ENCODE data around the gene FDPS.
"Not testable (repeated sequence)": the region's sequence is repeated elsewhere in the genome, so short reads cannot be mapped to it uniquely, and the experiment has no call there.

Gene FDPS

DNA sequence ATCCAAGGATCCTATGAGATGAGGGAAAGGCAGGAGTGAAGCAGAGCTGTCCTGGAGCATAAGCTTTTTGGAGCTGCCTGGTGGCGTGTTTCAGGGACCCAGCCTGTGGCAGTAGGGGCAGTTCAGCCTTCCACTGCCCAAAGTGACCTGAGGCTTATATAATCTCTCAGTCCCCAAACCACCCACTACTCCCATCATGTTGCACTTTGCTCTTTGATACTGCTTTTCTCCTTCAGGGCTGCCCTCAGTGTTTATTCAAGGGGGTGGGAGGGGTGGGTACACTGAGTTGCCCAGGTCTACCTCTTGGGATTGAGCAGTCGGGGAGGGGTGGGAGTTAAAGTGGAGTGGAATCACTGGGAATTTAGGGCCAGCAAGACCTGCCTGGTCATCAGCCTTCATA lies 22.1 kb upstream of the FDPS start:
- DNase-seq: no peak

DNA sequence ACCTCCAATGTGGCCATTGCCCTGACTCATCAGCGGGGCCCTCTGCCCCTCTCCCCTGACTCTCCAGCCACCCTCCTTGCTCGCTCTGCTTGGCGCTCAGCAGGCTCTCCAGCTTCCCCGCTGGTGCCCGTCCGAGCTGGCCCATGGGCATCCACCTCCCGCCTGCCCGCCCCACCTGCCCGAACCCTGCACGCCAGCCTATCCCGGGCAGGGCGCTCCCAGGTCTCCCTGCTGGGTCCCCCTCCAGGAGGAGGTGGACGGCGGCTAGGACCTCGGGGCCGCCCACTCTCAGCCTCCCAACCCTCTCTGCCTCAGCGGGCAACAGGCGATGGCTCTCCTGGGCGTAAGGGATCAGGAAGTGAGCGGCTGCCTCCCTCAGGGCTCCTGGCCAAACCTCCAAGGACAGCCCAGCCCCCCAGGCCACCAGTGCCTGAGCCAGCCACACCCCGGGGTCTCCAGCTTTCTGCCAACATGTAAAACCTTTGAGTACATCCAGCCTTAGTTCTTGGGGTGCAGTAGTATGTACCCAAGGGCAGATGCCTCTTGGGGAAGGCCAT lies 20.6 kb upstream of the FDPS start:
- DNase-seq: no peak

DNA sequence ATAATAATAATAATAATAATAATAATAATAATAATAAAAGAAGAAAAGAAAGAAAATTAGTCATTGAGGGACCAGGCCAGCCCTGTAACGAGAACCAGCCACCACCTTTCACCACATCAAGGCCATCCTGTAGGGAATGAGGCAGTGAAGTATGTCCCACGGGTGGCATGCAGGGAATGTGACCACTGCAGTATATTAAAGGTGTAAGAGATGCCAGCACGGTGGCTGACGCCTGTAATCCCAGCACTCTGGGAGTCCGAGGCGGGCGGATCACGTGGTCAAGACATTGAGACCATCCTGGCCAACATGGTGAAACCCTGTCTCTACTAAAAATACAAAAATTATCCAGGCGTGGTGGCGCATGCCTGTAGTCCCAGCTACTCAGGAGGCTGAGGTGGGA lies 17.7 kb upstream of the FDPS start:
- not testable (repeated sequence) for DNase-seq

DNA sequence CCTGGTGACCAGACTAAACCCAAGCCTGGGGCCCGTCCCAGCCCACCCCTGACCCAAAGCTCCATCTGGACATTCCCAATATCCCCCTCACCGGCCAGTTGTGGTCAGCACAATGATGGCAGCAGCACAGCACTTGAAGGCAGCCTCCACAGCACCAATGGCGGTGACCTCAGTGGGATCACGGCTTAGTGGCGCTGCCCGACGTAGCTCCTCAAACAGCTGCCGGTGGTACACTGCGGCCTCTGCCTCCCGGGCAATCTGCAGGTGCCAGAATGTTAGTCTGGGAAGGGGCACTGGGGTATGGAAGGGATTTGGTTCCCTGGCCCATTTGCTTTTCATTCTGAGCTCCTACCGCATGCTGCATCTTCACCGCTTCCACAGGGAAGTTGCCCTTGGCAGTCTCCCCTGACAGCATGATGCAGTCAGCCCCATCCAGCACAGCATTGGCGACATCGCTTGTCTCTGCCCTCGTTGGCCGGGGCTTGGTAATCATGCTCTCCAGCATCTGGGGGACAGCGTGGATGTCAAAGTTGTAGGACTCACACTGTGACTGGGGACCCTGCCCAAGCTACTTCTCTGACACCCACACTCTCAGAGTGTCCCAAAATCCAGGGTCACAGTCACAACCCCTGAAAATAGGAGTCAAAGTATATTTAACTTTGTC lies 15.4 kb upstream of the FDPS start:
- no peak for DNase-seq

DNA sequence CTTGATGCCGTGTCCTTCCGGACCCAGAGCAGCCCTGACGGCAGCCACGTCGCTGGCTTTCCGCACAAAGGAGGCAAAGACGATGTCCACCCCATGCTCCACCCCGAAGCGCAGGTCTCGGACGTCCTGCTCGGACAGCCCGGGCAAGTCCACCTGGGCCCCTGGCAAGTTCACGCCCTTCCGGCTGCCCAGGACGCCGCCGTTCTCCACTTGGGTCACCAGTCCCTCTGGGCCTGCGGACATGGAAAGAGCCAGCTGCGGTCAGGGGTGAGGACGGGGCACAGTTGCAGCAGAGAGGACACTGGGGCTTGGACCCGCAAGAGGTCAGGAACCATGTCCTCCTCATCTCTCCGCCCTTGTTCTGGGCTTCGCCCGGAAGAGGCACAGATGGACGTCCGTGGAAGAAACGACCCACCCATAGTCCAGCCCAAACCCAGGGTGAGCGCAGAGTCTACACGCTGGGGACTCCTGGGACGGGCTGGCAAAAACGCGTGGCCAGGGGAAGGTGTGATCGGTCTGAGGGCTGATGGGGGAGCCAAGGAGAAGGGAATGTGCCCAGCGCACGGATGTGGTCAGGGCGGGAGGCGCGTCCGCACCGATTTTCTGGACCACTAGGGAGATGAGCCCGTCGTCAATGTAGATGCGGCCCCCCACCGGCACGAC lies 14.0 kb upstream of the FDPS start:
- no peak for DNase-seq

DNA sequence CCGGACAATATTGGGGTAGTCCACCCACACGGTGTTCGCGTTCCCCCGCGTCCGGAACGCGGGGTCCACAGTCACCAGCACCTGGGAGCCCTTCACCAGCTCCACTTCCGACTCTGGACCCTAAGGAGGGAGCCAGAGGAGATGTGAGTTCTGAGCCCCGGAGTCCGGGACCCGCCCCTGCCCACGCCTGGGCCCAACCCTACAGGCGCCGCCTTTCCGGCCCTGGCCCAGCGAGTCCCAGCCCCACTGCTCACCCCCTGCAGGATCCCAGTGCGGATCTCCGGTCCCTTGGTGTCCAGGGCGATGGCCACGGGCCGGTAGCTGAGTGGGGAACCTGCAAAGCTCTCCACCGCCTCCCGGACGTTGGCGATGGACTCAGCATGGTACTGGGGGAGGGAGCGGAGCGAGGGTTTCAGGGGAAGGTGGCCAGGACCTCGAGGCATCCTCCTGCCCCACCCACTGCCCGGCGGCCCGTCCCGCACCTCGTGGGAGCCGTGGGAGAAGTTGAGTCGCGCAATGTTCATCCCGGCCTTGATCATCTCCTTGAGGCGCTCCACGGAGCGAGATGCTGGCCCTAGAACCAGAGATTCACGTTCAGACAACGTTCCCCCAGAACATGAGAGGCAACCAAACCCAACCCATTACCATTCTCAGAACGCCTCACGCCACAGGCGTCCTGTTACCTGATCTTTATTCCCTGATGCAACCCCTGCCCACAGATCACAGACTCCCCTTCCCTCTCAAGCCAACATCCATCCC lies 13.3 kb upstream of the FDPS start:
- DNase-seq: no peak

DNA sequence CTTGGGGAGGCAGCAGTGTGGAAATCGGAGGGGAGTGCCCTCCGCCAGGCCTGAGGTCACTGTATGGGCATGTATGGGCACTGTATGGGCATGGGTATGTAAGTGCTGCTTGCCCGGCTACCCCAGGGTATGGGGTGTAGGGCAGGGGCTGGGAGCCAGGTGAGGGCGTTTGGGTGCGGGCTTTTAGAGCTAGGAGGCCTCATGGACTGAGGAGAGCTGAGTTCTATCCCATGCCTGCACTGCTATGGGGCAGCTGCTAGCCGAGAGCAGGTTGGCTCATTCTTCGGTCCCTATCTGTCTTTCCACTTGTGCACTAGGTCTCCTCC lies 12.8 kb upstream of the FDPS start:
- no peak for DNase-seq

DNA sequence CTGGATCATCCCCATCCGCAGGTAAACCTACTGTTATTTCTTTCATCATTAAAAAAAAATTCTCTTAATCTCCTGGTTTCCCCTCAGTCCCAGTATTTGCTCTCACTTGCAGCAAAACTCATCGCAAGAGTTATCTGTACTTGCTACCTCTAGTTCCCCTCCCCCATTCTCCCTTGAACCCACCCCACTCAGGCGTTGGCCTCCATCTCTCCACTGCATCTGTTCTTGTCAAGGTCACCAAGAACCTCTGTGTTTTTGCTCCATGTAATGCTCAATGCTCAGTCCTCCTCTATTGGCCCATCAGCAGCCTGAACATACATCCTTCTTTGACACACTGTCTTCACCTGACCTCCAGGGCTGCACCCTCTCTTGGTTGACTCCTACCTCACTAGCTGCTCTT lies 12.0 kb upstream of the FDPS start:
- no peak for DNase-seq

DNA sequence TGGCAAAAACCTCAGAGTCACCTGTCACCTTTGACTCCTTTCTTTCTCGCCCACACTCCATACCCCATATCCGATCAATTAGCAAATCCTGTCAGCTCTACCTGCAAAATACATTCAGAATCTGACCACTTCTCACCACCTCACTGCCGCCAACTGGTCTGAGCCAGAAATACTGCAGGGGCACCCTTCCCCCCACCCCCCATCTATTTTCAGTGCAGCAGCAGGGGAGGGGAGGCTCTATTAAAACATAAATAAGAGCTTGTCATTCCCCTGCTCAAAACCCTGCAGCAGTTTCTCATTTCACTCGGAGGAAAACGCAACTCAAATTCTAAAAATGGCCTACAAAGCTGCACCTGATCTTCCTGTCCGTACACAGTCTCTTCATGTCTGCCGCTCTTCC lies 11.3 kb upstream of the FDPS start:
- DNase-seq: no peak

DNA sequence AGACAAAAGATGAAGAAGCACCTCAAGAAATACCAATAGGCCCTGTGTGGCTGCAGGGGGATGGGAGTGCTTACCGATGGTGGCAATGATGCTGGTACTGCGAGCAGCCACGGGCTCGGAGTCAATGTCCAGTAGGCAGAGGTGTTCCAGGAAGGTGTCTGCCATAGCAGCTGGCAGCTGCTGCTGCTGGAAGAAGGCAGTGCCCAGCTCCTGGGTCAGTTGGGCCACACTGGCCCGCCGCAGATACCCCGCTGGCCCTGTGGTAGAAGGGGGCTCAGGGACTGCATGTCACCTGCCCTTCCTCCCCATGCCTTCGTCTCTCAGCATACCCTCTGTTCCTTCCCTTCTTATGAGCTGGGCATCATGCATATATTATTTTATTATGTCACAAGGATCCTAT lies 8.6 kb upstream of the FDPS start:
- no peak for DNase-seq

DNA sequence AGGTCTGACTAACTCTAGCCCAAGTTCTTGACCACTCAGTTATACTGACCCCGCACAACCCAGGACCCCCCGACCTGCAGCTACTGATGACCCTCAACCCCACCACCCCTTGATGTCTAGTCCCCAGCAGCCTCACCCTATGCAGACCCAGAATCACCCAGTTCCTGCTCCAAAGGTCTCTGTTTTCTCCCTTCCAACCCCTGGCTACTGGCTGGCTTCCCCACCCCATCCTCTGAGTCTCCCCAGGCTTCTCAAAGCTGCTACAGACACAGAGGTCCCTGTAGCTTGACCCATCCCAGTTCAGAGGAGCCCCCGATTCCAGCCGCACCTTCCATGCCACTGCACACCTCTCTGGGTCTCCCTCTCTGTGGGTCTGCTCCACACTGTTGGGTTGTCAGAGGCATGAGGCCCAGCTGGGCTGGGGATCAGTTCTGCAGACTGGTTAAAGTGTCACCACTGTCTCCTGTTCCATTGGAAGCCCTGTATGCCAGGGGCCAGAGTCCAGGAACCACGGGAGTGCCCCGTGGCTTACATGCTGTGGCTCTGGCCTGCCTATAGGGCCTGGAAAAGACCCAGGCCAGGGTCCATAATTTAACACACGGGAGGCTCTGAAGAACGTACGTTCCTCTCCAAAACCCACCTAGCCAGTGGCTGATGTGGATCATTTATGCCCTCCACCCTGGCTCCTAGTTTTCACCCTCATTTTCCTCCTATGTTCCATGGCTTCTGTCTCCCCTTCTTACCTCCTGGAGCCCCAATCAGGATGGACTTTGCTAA lies 7.9 kb upstream of the FDPS start:
- no peak for DNase-seq

DNA sequence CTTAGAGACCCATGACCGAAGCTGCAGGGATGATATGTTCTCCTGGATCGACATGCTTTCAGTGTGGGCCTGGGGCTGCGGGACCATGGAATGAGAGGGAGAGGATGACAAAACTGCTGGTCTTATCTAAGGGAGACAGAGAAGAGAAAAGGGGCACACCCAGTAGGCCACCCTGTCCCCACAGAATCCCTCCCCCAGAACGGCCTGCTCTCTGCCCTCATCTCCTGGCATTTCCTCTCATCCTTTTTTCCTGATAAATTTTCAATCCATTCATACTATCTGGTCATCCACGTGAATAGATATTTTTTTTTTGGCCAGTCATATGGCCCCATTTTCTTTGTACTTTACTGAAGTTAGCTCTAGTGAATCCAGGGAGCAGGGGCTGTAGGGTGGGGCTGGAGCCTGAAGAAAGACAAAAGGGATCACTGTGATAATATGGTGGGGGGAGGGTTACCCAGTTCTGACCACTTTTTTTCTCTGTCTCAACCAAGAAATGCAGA lies 7.3 kb upstream of the FDPS start, which contains the start of gene PKLR:
Gene PKLR (minus strand): TSS at position 97 of the 500 bp plus-strand sequence. CDS start 43 bp downstream, at position 54.
- no peak for DNase-seq

DNA sequence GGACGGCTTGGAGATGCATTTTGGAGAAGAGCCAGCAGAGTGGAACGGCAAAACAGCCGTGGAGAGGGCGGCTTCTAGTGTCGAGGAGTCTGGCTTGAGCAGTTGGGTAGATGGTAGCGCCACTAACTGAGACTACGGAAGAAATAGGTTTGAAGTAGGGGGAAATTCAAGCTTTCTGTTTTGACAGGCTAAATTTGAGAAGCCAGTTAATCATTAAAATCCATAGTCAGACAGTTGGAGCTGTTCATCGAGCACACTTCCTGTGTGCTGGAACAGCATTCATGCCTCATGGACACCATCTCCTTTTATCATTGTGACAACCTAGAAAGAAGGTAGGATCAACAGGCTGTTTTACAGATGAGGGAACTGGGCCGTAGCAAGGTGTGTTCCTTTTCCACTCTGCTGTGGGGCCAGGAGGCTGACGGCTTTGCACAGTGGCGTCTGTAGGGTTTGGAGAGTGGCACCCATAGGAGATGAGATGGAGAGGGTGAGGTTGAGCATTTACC lies 4.1 kb upstream of the FDPS start:
- DNase-seq: no peak

DNA sequence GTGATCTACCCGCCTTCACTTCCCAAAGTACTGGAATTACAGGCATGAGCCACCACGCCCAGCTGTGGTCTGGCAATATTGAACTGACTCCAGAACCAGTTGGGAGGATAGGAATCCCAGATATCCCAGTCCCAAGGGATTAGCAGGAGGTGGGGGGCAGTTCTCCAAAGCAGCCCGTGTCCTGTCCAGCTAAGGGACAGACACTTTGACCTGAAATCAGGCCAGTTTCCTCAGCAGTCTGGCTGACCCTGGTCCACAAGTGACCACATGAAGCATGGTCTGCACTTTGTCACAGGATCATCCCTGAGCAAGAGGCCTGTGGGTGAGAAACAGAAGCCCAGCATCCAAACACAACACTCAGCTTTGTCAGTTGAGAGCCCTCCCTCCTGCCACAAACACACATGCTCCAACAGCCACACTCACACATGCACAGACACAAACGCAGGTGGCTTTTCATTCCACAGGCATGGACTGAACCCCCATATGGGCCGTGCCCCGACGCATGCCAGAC lies 2.7 kb upstream of the FDPS start:
- no peak for DNase-seq

DNA sequence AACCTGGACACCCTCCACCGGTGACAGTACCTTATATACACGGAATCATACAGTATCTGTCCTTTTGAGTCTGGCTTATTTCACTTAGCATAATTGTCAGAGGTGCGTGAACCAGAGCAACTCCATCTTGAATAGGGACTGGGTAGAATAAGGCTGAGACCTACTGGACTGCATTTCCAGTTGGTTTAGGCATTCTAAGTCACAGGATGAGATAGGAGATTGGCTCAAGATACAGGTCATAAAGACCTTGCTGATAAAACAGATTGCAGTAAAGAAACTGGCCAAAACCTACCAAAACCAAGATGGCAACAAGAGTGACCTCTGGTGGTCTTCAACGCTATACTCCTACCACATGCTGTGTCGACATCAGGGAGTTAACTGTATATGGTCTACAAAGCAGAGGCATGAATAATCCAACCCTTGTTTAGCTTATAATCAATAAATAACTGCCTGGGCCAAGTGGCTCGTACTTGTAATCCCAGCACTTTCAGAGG lies 1.4 kb upstream of the FDPS start:
- peak; percentile 65 for DNase-seq

DNA sequence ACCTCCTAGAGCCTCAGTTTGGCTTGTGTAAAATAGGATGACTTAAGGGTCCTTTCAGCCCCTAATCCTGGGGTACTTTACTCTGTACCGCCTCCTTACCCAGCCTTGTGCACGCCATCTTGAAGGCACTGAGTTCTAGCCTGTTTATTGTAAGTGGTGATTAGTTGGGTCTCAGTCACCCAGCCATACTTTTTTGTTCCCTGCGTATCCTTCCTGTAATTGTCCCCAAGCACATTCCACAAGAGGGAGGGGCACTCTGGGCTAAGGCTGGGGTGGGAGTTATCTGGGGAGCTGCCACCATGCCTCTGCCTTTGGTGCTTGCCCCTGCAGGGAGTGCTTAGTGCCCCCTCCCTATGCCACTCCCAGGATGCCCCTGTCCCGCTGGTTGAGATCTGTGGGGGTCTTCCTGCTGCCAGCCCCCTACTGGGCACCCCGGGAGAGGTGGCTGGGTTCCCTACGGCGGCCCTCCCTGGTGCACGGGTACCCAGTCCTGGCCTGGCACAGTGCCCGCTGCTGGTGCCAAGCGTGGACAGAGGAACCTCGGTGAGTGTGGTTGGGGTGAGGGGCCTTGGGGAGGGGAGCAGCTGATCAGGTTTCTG lies 856 bp downstream of the FDPS start:
- no peak for DNase-seq

DNA sequence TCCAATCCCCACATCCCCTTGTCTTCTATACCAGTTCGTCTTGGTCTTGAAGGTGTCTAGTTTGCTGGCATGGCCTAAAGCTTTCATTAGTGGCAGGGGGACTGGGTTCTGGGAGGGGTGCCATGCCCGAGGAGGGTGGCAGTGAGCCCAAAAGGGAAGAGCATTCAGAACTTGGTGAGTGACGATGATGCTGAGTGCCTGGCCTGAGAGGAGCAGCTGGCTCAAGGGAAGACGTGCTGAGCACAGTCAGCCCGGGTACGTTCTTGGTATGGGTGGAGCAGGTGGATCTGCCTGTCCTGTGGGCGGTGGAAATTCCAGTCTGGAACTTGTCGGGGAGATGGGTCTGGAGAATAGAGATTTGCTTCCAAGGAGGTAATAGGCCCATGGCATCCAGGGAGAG lies 4.6 kb downstream of the FDPS start:
- no peak for DNase-seq

DNA sequence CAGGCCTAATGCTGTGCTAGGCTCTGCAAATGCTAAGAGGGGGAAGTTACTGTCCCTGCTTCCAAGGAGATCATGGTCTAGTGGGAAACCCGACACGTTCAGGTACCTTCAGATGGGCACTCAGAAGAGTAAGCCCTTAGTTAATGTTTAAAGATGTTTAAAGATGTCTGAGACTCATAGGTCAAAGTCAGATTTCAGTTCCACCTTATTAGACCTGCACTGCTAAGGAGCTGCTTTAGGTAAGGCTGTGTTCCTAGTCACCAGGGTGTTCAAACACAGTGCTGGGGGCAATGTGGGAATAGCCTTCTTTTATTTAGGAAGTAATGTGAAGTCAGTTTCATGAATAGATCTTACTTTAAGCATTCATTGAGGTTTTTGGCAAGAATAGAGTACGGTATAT lies 8.3 kb downstream of the FDPS start:
- no peak for DNase-seq

DNA sequence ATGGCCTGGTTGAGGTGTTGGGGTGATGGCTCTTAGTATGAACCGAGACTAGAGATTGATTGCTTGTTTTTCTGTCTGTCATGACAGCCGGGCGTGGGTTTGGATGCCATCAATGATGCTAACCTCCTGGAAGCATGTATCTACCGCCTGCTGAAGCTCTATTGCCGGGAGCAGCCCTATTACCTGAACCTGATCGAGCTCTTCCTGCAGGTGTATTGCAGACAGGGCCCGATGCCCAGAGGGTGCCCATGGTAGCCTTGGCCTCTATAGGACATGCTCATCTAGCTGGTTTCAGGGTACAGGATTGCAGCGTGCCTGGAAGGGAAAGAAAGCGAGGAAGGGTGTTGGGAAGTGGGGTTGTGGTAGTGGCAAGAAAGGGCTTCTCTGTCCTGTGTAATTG lies 9.4 kb downstream of the FDPS start:
- no peak for DNase-seq

DNA sequence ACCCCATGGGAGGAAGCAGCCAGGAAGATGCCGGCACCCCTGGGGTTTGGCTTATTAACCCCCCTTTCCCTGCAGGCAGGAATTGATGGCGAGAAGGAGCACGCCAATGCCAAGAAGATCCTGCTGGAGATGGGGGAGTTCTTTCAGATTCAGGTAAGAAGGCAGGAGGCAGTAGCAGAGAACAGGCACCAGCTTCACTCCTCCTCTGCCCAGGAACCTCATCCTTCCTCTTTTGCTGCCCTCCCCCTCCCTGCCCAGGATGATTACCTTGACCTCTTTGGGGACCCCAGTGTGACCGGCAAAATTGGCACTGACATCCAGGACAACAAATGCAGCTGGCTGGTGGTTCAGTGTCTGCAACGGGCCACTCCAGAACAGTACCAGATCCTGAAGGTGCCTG lies 10.9 kb downstream of the FDPS start:
- DNase-seq: no peak

DNA sequence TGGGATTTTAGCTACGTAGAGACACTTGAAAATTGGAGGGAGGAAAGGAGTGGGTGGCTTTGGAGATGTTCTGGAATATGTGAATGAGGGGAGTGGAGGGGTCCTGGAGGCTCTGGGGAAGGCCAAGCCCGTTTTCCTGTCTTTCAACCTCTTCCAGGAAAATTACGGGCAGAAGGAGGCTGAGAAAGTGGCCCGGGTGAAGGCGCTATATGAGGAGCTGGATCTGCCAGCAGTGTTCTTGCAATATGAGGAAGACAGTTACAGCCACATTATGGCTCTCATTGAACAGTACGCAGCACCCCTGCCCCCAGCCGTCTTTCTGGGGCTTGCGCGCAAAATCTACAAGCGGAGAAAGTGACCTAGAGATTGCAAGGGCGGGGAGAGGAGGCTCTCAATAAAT lies 11.6 kb downstream of the FDPS start:
- no peak for DNase-seq

Data from NCI-H1694 (cell line).